ENCODE results near the gene ST6GALNAC6. TPM values are rescaled to one million over a fixed set of nuclear protein-coding genes. Genes with fewer than 3 reads are reported as not detected.
"Not testable (repeated sequence)": the region's sequence is repeated elsewhere in the genome, so short reads cannot be mapped to it uniquely, and the experiment has no call there.

ST6GALNAC6 gene
- total and polyA plus RNA-seq, 2 donors (not counting 1 experiment from before 2014, with no cell fraction given) = 68.0 to 126 TPM

DNA sequence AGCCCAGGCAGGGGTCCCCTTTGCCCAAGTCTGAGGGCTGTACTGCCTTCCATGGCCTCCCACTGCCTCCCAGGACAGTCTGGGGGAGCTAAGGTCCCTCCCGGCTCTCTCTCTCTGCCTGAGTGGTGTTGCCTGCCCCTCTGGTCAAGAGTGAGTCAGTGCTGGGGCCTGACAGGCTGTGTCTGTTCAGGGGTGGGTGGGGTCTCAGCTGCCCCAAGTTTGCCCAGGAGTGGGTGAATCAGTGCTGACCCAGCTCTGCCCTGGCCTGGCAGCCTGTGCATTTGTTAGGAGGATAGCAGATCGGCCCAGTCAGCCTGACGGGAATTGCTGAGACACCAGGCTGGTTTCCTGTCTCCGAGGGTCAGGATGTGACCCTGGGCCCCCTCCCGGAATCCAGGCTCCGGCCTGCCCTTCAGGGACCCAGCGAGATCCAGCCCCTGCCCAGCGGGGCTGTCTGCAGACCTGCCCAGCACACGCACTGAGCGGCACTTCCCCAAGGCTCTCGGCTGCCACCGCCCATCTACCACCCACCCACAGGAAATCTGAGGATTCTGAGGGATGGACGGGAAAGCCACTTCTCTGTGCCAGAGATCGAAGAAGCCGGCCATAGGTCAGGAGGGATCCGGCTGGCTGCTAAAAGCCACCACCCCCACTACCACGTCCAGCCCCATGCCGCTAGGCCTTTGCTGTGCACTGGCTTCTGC lies 60.9 kb downstream of the ST6GALNAC6 start:
- no peaks in the 10 kb centered on the region for H3K9me3 Mint-ChIP-seq (ENCODE audit: insufficient read depth)
- DNase-seq (no peak), ATAC-seq (ENCODE audit: low read depth) (no peak)
- H3K27me3 Mint-ChIP-seq = no peaks in the 10 kb centered on the region
- TF ChIP-seq, protein P1, sequence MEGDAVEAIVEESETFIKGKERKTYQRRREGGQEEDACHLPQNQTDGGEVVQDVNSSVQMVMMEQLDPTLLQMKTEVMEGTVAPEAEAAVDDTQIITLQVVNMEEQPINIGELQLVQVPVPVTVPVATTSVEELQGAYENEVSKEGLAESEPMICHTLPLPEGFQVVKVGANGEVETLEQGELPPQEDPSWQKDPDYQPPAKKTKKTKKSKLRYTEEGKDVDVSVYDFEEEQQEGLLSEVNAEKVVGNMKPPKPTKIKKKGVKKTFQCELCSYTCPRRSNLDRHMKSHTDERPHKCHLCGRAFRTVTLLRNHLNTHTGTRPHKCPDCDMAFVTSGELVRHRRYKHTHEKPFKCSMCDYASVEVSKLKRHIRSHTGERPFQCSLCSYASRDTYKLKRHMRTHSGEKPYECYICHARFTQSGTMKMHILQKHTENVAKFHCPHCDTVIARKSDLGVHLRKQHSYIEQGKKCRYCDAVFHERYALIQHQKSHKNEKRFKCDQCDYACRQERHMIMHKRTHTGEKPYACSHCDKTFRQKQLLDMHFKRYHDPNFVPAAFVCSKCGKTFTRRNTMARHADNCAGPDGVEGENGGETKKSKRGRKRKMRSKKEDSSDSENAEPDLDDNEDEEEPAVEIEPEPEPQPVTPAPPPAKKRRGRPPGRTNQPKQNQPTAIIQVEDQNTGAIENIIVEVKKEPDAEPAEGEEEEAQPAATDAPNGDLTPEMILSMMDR (IDR thresholded peaks at IDR 0.05) = no peak
- TF ChIP-seq EZH2 (IDR thresholded peaks at IDR 0.05; ENCODE audit: borderline replicate concordance, insufficient read depth, low read depth, low read length, poor library complexity, severe bottlenecking) = no peak
- CTCF ChIA-PET = interaction anchor here (0.7 kb wide), 1 partner anchor 31 kb away, joined by 3 read pairs; no protein-coding TSS in a partner anchor
- Histone ChIP-seq H3K9ac (ENCODE audit: low read length) (no peak overlapping the region), H3K9me3 (ENCODE audit: control extremely low read depth in 1 of 3, control insufficient read depth in 2 of 3, insufficient read depth in 1 of 3, low read length in 2 of 3) (no peaks in the 10 kb centered on the region), H3K36me3 (replicated peaks in 1 of 2; ENCODE audit: control extremely low read depth in 1 of 2, control insufficient read depth in 1 of 2, extremely low read depth in 1 of 2, insufficient read depth in 2 of 2, low read length in 1 of 2) (no peaks in the 10 kb centered on the region), H3K79me2 (ENCODE audit: control insufficient read depth, insufficient read depth, low read length) (peaks cover 4% of the 10 kb centered on the region), H3K4me2 (replicated peaks; ENCODE audit: low read depth, low read length, poor library complexity, severe bottlenecking) (no peak overlapping the region), H3K4me3 (ENCODE audit: control extremely low read depth in 1 of 5, extremely low read depth in 1 of 5, insufficient read depth in 1 of 5, low read depth in 2 of 5, low read length in 4 of 5) (no peak overlapping the region), H3K27me3 (replicated peaks in 1 of 4; ENCODE audit: control extremely low read depth in 1 of 4, control insufficient read depth in 3 of 4, insufficient read depth in 4 of 4, low read length in 3 of 4) (no peaks in the 10 kb centered on the region), H3K27ac (ENCODE audit: low read length in 2 of 2) (no peak overlapping the region), H2AFZ (ENCODE audit: insufficient read depth, low read depth, low read length, poor library complexity, severe bottlenecking) (no peak overlapping the region), H4K20me1 (ENCODE audit: control insufficient read depth, insufficient read depth, low read length, poor library complexity, severe bottlenecking) (no peaks in the 10 kb centered on the region), H3K4me1 (ENCODE audit: control insufficient read depth in 2 of 2, insufficient read depth in 2 of 2, low read length in 2 of 2) (peaks cover 5 to 12% of the 10 kb centered on the region in 2 donors)
- no peak overlapping the region for H3K4me3 Mint-ChIP-seq
- H3K4me1 Mint-ChIP-seq = peaks cover 4% of the 10 kb centered on the region
- intact Hi-C loops (cut with micrococcal nuclease) = no loop called here
- 66% methylated on average over 18 of the region's 18 CpGs for WGBS (ENCODE audit: insufficient coverage)
- no peak overlapping the region for H3K27ac Mint-ChIP-seq
- POLR2A ChIA-PET = interaction anchor here (0.6 kb wide), 1 partner anchor 30 kb away, joined by 8 read pairs; no protein-coding TSS in a partner anchor

DNA sequence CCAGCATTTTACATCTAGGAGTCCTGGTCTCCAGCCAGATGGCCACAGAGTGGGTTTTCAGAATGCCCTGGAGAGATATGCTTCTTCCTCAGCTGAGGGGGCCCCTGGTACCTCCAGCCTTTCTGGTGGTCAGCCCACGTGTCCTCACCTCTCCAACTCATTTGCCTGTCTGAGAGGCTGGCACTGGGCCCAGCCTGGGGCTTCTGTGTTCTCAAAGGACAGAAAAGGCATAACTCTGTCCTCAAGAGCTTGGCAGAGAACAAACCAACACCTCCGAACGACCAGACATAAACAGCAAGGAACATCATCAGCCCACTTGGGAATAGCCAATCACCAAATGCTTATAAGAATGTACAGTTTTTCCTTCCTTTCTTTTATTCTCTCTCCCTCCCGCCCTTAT lies 62.1 kb downstream of the ST6GALNAC6 start:
- Histone ChIP-seq H3K9me3 (ENCODE audit: control extremely low read depth in 1 of 3, control insufficient read depth in 2 of 3, insufficient read depth in 1 of 3, low read length in 2 of 3) (no peaks in the 10 kb centered on the region), H3K27ac (ENCODE audit: low read length in 2 of 2) (no peak overlapping the region), H3K36me3 (replicated peaks in 1 of 2; ENCODE audit: control extremely low read depth in 1 of 2, control insufficient read depth in 1 of 2, extremely low read depth in 1 of 2, insufficient read depth in 2 of 2, low read length in 1 of 2) (no peaks in the 10 kb centered on the region), H2AFZ (ENCODE audit: insufficient read depth, low read depth, low read length, poor library complexity, severe bottlenecking) (no peak overlapping the region), H4K20me1 (ENCODE audit: control insufficient read depth, insufficient read depth, low read length, poor library complexity, severe bottlenecking) (no peaks in the 10 kb centered on the region), H3K79me2 (ENCODE audit: control insufficient read depth, insufficient read depth, low read length) (peaks cover 4% of the 10 kb centered on the region), H3K9ac (ENCODE audit: low read length) (no peak overlapping the region), H3K27me3 (replicated peaks in 1 of 4; ENCODE audit: control extremely low read depth in 1 of 4, control insufficient read depth in 3 of 4, insufficient read depth in 4 of 4, low read length in 3 of 4) (no peaks in the 10 kb centered on the region), H3K4me1 (ENCODE audit: control insufficient read depth in 2 of 2, insufficient read depth in 2 of 2, low read length in 2 of 2) (peaks cover 5 to 12% of the 10 kb centered on the region in 2 donors), H3K4me2 (replicated peaks; ENCODE audit: low read depth, low read length, poor library complexity, severe bottlenecking) (no peak overlapping the region), H3K4me3 (ENCODE audit: control extremely low read depth in 1 of 5, extremely low read depth in 1 of 5, insufficient read depth in 1 of 5, low read depth in 2 of 5, low read length in 4 of 5) (no peak overlapping the region)
- intact Hi-C loops (cut with micrococcal nuclease) = no loop called here
- peaks cover 5% of the 10 kb centered on the region for H3K4me1 Mint-ChIP-seq
- ChIA-PET CTCF (interaction anchor here (0.7 to 1.3 kb wide), 3 partner anchors 28 to 32 kb away, joined by 3 read pairs; no protein-coding TSS in a partner anchor), POLR2A (no interaction called here)
- ATAC-seq (ENCODE audit: low read depth) (no peak), DNase-seq (no peak)
- WGBS (ENCODE audit: insufficient coverage) = 62% methylated on average over 4 of the region's 4 CpGs
- H3K9me3 Mint-ChIP-seq (ENCODE audit: insufficient read depth) = no peaks in the 10 kb centered on the region
- no peak overlapping the region for H3K27ac Mint-ChIP-seq
- TF ChIP-seq, protein P1 (IDR thresholded peaks at IDR 0.05) = no peak
- TF ChIP-seq EZH2 (IDR thresholded peaks at IDR 0.05; ENCODE audit: borderline replicate concordance, insufficient read depth, low read depth, low read length, poor library complexity, severe bottlenecking) = no peak
- no peaks in the 10 kb centered on the region for H3K27me3 Mint-ChIP-seq
- H3K4me3 Mint-ChIP-seq = no peak overlapping the region

DNA sequence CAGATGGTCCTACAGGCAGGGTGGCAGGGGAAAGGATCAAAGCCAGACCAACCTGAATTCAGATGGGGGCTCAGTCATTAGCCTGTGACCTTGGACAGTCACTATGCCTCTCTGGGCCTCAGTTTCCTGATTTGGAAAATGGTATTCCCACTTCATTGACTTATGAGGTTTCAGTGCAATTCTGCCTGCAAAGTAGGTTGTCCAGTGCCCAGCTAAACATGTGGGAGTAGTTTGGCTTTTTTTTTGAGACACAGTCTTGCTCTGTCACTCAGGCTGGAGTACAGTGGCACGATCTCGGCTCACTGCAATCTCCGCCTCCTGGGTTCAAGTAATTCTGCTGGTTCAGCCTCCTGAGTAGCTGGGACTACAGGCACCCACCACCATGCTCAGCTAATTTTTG lies 62.8 kb downstream of the ST6GALNAC6 start:
- not testable (repeated sequence) for H3K27me3 Mint-ChIP-seq, H3K4me1 Mint-ChIP-seq

More for the DNA sequence above, 62.8 kb downstream of the ST6GALNAC6 start:
- H3K9ac ChIP-seq (ENCODE audit: low read length); H4K20me1 ChIP-seq (ENCODE audit: control insufficient read depth, insufficient read depth, low read length, poor library complexity, severe bottlenecking); DNase-seq; H3K4me2 ChIP-seq (replicated peaks; ENCODE audit: low read depth, low read length, poor library complexity, severe bottlenecking); H3K9me3 Mint-ChIP-seq (ENCODE audit: insufficient read depth); H3K4me3 Mint-ChIP-seq; H3K27ac Mint-ChIP-seq; H3K4me3 ChIP-seq (ENCODE audit: control extremely low read depth in 1 of 5, extremely low read depth in 1 of 5, insufficient read depth in 1 of 5, low read depth in 2 of 5, low read length in 4 of 5); POLR2A ChIA-PET; H3K79me2 ChIP-seq (ENCODE audit: control insufficient read depth, insufficient read depth, low read length); H3K36me3 ChIP-seq (replicated peaks in 1 of 2; ENCODE audit: control extremely low read depth in 1 of 2, control insufficient read depth in 1 of 2, extremely low read depth in 1 of 2, insufficient read depth in 2 of 2, low read length in 1 of 2); intact Hi-C loops (cut with micrococcal nuclease); ATAC-seq (ENCODE audit: low read depth); H3K27me3 ChIP-seq (replicated peaks in 1 of 4; ENCODE audit: control extremely low read depth in 1 of 4, control insufficient read depth in 3 of 4, insufficient read depth in 4 of 4, low read length in 3 of 4); H2AFZ ChIP-seq (ENCODE audit: insufficient read depth, low read depth, low read length, poor library complexity, severe bottlenecking); H3K27ac ChIP-seq (ENCODE audit: low read length in 2 of 2); H3K9me3 ChIP-seq (ENCODE audit: control extremely low read depth in 1 of 3, control insufficient read depth in 2 of 3, insufficient read depth in 1 of 3, low read length in 2 of 3): not testable (repeated sequence)
- CTCF ChIA-PET = interaction anchor here (1.3 kb wide), 2 partner anchors 28 to 33 kb away, joined by 3 read pairs; no protein-coding TSS in a partner anchor
- 90% methylated on average over 2 of the region's 3 CpGs for WGBS (ENCODE audit: insufficient coverage)
- peaks cover 5 to 12% of the 10 kb centered on the region in 2 donors for H3K4me1 ChIP-seq (ENCODE audit: control insufficient read depth in 2 of 2, insufficient read depth in 2 of 2, low read length in 2 of 2)

Measured in B cell (primary cell).